PC-3 (cell line): ENCODE results near the gene LAMC2.

ENCODE experiments used
- CTCF ChIP-seq: fragments of 300-600 bp; sonication (generic); conservative IDR thresholded peaks from 2 replicates; pipeline ENCODE4 v1.5.1; 2017; ENCODE audit warnings: antibody characterized with exemption, low read depth, mild to moderate bottlenecking, low read length
- EZH2 ChIP-seq: fragments of 300-600 bp; sonication (generic); IDR thresholded peaks from one replicate; pipeline ENCODE4 v1.6.1; 2017; ENCODE audit warnings: antibody characterized with exemption, mild to moderate bottlenecking, low read length; ENCODE audit not compliant: unreplicated experiment
- EZH2phosphoT487 ChIP-seq: fragments of 300-600 bp; sonication (generic); IDR thresholded peaks from 2 replicates; pipeline ENCODE4 v1.6.1; 2018; ENCODE audit warnings: mild to moderate bottlenecking, antibody characterized with exemption, low read length, borderline replicate concordance

- TF ChIP-seq EZH2 (no peak), CTCF (no peak), EZH2phosphoT487 (no peak)
Observed at GRCh38 chr1:183247484-183247883, 61.4 kb downstream of the LAMC2 start.
